IPS DF 6.9 (cell line): ENCODE measurements around the gene SLC13A3.
"Not testable (repeated sequence)": the region's sequence is repeated elsewhere in the genome, so short reads cannot be mapped to it uniquely, and the experiment has no call there.

Experiments used
- DNase-seq: peaks from one replicate; pipeline ENCODE4 v3.0.0-alpha.2; 2013; ENCODE audit warnings: low read depth, low spot score
- H3K27ac ChIP-seq: one replicate; pipeline ENCODE4 v1.5.1; 2013; ENCODE audit warnings: low read length, control low read depth
- H3K27me3 ChIP-seq: 2 replicates; pipeline ENCODE4 v1.6.1; 2013; ENCODE audit warnings: mild to moderate bottlenecking, low read length; ENCODE audit not compliant: control insufficient read depth, insufficient read depth
- H3K36me3 ChIP-seq: 2 replicates; pipeline ENCODE4 v1.6.1; 2013; ENCODE audit warnings: low read length; ENCODE audit not compliant: control insufficient read depth, insufficient read depth
- H3K4me1 ChIP-seq: 2 replicates; pipeline ENCODE4 v1.6.1; 2013; ENCODE audit warnings: low read length; ENCODE audit not compliant: control insufficient read depth, insufficient read depth
- H3K4me3 ChIP-seq: 2 replicates; pipeline ENCODE4 v1.5.1; 2013; ENCODE audit warnings: mild to moderate bottlenecking, low read length
- H3K9me3 ChIP-seq: 2 replicates; pipeline ENCODE4 v1.6.1; 2013; ENCODE audit warnings: low read length, inconsistent platforms; ENCODE audit not compliant: control insufficient read depth, insufficient read depth
- WGBS: extraction: QIAGEN DNeasy Blood & Tissue Kit; methylation state at CpG from one replicate; pipeline ENCODE4 v1.1.7; 2013; ENCODE audit warnings: mixed read lengths, missing lambda C conversion rate; ENCODE audit not compliant: insufficient read length, insufficient coverage; 5-methylcytosine and 5-hydroxymethylcytosine counted together

SLC13A3 gene

DNA sequence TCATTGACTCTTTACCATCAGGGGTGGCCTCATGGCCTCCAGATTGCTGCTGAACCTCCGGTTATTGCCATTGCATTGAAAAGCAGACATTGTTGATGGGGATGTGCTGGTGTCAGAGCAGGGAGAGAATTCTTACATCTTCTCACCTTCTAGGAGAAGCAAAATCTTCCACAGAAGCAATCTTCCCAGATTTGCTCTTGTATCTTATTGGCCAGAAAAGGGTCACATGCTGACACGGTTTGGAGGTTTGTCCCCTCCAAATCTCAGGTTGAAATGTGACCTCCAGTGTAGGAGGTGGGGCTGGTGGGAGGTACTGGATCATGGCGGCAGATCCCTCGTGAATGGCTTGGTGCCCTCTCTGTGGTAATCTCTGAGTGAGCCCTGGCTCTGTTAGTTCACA lies 27.3 kb upstream of the SLC13A3 start:
- Histone ChIP-seq H3K36me3 (peaks cover 3% of the 10 kb centered on the region; the same call in 1 of the 2 replicates), H3K27me3 (no peaks in the 10 kb centered on the region), H3K4me1 (peaks cover 7% of the 10 kb centered on the region; the same call in 1 of the 2 replicates), H3K9me3 (no peaks in the 10 kb centered on the region), H3K27ac (no peak overlapping the region), H3K4me3 (no peak overlapping the region)
- no peak for DNase-seq
- WGBS, result no CpG with 5 or more reads among the region's 4 CpGs

DNA sequence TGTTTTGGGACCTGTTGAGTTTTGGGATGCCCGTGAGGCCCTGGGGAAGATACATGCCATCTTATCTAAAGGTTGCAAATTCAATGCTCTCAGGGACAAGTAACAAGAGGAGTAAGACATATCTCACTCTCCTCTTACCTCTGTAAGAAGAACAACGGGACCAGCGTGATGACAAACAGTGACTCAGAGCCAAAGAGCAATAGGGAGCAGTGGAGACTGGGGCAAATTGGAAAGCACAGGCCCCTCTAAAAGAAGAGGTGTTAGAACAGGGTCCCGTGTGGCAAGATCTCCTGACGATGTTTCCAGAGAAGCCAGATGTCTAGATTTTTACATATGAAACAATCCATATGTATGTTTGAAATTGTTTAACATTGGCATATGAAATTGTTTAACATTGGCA lies 26.3 kb upstream of the SLC13A3 start:
- WGBS, result no CpG with 5 or more reads among the region's 5 CpGs
- Histone ChIP-seq H3K4me3 (no peak overlapping the region), H3K9me3 (no peaks in the 10 kb centered on the region), H3K27me3 (no peaks in the 10 kb centered on the region), H3K27ac (no peak overlapping the region), H3K4me1 (peaks cover 8% of the 10 kb centered on the region; the same call in 1 of the 2 replicates), H3K36me3 (peaks cover 3% of the 10 kb centered on the region; the same call in 1 of the 2 replicates)
- DNase-seq, result no peak

DNA sequence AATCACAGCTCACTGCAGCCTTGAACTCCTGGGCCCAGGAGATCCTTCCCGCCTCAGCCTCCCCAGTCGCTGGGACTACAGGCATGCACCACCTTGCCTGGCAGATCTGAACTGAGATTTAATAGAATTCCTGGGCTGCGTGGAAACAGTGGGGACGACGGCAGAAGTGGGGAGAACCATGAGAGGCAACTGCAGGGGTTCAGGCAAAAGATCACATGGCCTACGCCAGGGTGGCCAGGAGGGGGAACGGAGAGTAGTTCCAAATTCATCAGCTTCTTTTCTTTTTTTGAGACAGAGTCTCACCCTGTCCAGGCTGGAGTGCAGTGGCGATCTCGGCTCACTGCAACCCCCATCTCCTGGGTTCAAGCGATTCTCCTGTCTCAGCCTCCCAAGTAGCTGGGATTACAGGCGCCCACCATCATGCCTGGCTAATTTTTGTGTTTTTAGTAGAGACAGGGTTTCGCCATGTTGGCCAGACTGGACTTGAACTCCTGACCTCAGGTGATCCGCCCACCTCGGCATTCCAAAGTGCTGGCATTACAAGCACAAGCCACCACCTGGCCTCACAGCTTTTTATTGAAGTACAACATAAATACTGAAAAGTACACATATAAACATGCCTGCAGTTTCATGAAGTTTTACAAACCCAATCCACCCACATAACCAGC lies 25.5 kb upstream of the SLC13A3 start:
- not testable (repeated sequence) for DNase-seq, H3K27ac ChIP-seq, H3K27me3 ChIP-seq, H3K4me3 ChIP-seq, H3K36me3 ChIP-seq, H3K9me3 ChIP-seq, H3K4me1 ChIP-seq
- no CpG with 5 or more reads among the region's 14 CpGs for WGBS

DNA sequence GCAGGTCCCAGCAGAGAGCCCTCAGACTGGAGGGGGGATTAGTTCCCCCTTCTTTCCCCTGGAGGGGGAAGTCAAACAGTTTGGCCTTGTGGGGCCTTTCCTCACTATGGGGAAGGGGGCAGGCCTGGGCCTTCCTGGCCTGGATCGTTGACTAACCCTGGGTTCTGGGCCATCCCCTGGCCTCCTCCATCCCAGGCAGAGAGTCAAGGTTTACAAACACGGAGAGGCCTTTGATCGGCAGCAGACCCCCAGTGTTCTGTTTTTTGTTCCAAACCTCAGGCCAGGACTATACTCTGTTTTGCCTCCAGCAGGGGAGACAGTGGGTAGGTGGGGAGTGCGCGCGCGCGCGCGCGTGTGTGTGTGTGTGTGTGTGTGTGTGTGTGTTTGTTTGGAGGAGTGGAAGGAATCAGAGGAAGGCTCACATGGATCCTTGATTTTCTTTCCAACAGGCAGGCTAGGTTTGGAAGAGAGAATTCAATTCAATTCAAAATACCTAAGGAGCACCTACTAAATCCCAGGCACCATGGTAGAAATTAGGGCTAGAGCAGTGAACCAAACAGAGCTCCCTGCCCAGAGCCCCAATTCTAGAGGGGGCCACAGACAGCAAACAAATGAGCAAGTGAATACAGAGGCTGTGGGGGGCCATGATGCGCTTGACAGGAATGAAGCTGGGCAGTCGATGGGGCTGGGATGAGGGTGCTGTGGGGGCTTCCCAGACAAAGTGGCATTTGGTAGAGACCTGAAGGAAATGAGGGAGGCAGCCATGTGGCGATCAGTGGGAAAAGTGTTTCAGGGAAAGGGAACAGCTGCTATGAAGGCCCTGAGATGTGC lies 23.2 kb upstream of the SLC13A3 start:
- no peaks in the 10 kb centered on the region for H3K9me3 ChIP-seq

DNA sequence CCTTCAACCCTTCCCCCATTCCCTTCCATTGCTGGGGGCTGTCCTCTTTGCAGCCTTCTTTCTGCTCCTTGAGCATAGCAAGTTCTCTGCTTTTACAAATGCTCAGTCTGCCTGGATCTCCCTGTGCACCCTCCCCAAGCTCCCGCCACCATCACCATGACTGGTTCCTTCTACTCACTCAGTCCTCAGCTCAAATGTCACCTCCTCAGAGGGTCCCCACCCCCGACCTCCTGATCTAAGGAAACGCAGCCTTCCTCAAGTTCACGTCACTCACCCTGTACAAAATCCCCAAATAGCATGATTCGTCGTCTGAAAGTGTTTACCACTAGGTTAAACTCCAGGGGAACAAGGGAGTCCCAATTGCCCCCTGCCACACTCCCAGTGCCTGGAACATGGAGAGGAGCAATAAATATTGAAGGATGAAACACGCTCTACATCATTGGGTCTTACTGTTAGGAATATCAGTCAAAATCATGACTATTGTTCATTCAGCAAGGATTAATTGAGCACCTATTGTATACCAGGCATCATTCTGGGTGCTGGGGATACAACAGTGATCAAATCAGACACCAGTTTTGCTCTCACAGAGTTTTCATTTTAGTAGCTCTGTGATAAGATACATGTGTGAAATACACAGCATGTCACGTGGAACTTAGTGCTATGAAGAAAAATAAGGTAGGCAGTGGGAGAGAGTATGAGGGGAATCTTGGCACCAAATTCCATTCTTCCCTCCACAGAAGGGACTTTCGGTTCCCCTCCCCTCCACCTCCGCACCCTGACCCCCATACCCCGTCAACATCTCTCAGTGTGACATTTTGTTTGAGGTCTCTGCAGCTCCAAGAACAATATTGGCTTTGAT lies 22.4 kb upstream of the SLC13A3 start:
- no peak for DNase-seq
- no CpG with 5 or more reads among the region's 11 CpGs for WGBS
- Histone ChIP-seq H3K9me3 (no peaks in the 10 kb centered on the region), H3K27ac (no peak overlapping the region), H3K4me1 (peaks cover 7% of the 10 kb centered on the region; the same call in 1 of the 2 replicates), H3K36me3 (no peaks in the 10 kb centered on the region), H3K4me3 (no peak overlapping the region), H3K27me3 (no peaks in the 10 kb centered on the region)

More for the DNA sequence above, 23.2 kb upstream of the SLC13A3 start:
- no peaks in the 10 kb centered on the region for H3K27me3 ChIP-seq
- WGBS, result no CpG with 5 or more reads among the region's 14 CpGs
- DNase-seq, result no peak
- no peak overlapping the region for H3K27ac ChIP-seq
- no peak overlapping the region for H3K4me3 ChIP-seq
- peaks cover 7% of the 10 kb centered on the region; the same call in 1 of the 2 replicates for H3K4me1 ChIP-seq
- no peaks in the 10 kb centered on the region for H3K36me3 ChIP-seq

DNA sequence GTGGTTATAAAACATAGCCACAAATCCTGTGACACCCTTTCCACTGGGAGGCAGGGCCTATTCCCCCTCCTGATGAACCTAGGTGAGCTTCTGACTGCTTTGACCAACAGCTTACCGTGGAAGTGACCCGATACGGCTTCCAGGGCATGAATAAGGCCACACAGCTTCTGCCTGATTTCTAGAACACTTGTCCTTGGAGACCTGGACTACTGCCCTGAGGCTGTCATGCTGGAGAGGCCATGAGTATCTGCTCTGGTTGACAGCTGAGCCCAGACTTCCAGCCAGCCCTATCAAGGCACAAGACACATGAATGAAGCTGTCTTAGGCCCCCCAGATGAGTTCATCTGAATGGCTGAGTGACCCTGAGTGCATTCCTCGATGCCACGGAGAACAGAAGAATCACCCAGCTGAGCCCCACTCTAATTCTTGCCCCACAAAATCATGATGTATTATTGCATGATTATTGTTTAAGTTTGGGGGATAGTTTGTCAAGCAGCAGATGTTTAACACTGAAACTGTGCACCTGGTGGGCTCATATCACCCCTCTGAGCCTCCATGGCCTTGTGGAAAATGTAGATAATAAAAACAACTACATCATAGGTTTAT lies 21.4 kb upstream of the SLC13A3 start:
- no peaks in the 10 kb centered on the region for H3K9me3 ChIP-seq
- H3K27ac ChIP-seq, result no peak overlapping the region

DNA sequence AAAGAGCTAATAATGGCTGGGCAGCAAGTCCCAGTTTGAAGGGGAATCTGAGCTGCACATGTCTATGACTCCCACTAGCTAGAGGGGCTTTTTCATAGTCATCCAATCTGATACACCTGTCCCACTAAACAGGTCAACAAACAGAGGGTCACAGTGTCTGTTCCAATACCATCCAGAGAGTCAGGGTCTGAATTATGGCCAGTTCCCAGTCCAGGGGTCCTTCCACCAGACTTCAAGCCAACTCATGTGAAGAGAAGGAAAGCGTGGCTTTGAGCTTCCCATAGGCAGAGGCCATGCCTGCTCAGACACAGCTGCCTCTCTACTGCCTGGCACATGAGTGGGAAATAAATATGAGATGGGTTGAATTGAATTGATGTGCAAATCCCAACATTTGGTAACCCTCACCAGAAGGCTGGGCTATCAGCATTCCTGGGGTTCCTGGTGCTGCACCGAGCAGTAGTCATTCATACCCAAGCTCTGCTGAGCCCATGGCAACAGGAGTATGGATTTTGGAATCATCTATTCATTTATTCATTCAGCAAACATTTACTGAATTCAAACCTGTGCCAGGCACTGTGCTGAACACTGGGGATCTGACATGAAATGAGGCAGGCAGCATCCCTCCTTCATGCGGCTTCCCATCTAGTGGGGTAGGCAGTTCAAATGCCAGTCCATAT lies 20.7 kb upstream of the SLC13A3 start:
- no CpG with 5 or more reads among the region's 3 CpGs for WGBS
- H3K4me1 ChIP-seq, result peaks cover 7% of the 10 kb centered on the region; the same call in 1 of the 2 replicates
- DNase-seq, result no peak
- H3K9me3 ChIP-seq, result no peaks in the 10 kb centered on the region
- no peak overlapping the region for H3K4me3 ChIP-seq
- H3K27me3 ChIP-seq, result no peaks in the 10 kb centered on the region
- no peak overlapping the region for H3K27ac ChIP-seq
- no peaks in the 10 kb centered on the region for H3K36me3 ChIP-seq

More for the DNA sequence above, 21.4 kb upstream of the SLC13A3 start:
- H3K4me1 ChIP-seq, result peaks cover 7% of the 10 kb centered on the region; the same call in 1 of the 2 replicates
- H3K4me3 ChIP-seq, result no peak overlapping the region
- no peaks in the 10 kb centered on the region for H3K36me3 ChIP-seq
- no CpG with 5 or more reads among the region's 5 CpGs for WGBS
- no peak for DNase-seq
- H3K27me3 ChIP-seq, result no peaks in the 10 kb centered on the region

DNA sequence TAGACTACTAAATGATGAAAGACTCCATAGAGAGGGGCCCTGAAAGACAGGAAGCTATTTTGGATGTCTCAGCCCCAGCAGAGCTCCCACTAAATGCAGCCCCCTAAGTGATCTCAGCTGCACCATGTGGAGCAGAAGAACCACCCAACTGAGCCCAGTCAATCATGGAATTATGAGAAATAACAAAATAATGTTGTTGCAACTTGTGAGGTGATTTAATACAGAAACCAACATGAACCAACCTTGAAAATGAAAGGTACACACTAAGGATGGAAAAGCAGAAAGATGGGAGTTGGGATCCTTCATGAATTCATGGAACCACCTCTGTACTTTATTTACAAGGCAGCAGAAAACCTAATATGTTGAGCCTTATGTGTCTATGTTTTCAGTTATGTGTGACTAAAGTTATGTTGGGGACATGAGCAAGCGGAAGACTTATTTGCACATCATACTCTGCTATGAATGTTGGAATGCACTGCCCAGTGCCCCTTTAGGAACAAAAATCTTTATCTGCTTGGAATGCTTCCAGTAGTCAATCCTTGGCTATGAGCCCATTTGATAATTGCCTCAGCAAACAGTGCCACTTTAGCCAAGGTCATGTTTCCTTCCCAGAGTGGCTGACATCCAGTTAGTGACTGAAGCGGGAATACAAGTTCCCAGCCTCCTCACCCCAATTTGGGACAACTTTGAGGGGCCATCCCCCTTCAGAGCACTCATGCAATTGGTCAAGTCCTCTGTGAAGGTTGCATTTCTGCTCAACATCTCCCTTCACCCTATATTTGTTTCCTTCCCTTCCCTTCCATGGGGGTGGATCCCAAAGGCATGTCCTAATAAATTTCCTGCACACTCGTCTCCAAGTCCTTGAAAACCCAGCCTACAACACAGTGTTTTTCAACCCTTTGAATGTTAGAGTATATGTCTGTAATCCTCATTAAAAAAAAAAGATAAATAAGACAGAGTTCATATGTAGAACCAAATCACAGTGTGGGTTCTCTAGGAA lies 19.6 kb upstream of the SLC13A3 start:
- H3K27me3 ChIP-seq, result no peaks in the 10 kb centered on the region
- DNase-seq, result no peak
- H3K36me3 ChIP-seq, result no peaks in the 10 kb centered on the region
- no peak overlapping the region for H3K4me3 ChIP-seq
- H3K27ac ChIP-seq, result no peak overlapping the region
- WGBS, result no CpG with 5 or more reads among the region's 3 CpGs
- peaks cover 7% of the 10 kb centered on the region; the same call in 1 of the 2 replicates for H3K4me1 ChIP-seq
- no peaks in the 10 kb centered on the region for H3K9me3 ChIP-seq

DNA sequence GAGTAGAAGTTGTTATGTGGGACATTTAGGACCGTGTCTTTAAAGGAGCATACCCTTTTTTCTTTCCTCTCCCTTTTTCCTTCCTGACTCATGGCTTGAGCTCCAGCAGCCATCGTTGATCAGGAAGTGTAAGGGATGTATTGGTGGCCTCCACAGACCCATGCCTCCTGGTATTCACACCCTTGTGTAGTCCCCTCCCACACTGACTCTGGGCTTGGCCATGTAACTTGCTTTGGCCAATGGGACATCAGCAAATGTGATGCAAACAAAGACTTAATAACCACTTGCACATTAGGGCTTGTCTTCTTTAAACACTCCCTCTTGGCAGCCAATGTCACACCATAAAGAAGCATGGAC lies 18.9 kb upstream of the SLC13A3 start:
- Histone ChIP-seq H3K27ac (no peak overlapping the region), H3K4me3 (no peak overlapping the region), H3K9me3 (no peaks in the 10 kb centered on the region), H3K4me1 (peaks cover 7% of the 10 kb centered on the region; the same call in 1 of the 2 replicates), H3K36me3 (no peaks in the 10 kb centered on the region), H3K27me3 (no peaks in the 10 kb centered on the region)
- no CpG with 5 or more reads among the region's 2 CpGs for WGBS
- DNase-seq, result no peak
